Lung microvascular endothelial cell (primary cell): Measurements from ENCODE around the gene SCFD2. TPM values are rescaled to one million over a fixed set of nuclear protein-coding genes. Genes with fewer than 3 reads are reported as not detected.

Experiments
- DNase-seq, 2 donors: peaks; one replicate each; pipeline versions ENCODE4 v3.0.0 to v3.0.0-alpha.2; 2010; ENCODE audit warnings: low read depth in 2 of 2
- total RNA-seq: library from RNA; depleted of rRNA; stranded (reverse); fragments of >200 nt; gene quantifications from 2 replicates; pipeline ENCODE4 v1.2.1, GENCODE V29; 2014

The SCFD2 gene
- total RNA-seq, 1 donor from 2014 or later: 11.3 TPM

DNA sequence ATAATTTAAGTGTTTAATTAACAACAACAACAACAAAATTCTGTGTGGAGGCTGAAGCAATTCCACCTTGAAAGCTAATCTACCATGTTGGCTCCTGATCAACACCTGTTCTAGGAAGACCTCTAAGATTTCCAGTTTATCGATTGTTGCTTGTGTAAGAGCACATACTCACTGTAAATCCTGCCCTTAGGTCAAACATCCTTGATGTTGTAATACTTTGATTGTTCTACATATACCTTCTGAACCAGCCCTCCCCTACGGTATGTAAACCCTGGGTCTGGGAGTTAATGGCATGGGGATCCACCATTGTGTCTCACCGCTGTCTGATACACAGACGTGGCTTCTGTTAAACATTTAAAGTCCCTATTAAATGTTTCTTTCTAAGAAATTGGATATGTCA, 430.5 kb downstream of the SCFD2 start:
- no peak for DNase-seq

DNA sequence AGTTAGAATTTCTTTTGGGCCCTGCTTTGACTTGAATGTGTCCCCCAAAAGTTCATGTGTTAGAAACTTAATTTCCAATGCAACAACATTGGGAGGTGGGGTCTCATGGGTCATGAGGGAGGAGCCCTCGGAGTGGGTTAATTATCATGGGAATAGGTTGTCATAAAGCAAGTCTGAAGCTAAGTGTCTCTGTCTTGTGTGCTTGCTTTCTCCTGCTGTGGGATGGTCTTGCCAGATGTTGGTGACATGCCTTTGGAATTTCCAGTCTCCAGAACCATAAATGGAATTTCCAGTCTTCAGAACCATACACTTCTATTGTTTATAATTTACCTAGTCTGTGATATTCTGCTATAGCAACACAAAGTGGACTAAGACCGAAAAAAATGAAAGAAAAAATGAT, 432.1 kb downstream of the SCFD2 start:
- DNase-seq: no peak

DNA sequence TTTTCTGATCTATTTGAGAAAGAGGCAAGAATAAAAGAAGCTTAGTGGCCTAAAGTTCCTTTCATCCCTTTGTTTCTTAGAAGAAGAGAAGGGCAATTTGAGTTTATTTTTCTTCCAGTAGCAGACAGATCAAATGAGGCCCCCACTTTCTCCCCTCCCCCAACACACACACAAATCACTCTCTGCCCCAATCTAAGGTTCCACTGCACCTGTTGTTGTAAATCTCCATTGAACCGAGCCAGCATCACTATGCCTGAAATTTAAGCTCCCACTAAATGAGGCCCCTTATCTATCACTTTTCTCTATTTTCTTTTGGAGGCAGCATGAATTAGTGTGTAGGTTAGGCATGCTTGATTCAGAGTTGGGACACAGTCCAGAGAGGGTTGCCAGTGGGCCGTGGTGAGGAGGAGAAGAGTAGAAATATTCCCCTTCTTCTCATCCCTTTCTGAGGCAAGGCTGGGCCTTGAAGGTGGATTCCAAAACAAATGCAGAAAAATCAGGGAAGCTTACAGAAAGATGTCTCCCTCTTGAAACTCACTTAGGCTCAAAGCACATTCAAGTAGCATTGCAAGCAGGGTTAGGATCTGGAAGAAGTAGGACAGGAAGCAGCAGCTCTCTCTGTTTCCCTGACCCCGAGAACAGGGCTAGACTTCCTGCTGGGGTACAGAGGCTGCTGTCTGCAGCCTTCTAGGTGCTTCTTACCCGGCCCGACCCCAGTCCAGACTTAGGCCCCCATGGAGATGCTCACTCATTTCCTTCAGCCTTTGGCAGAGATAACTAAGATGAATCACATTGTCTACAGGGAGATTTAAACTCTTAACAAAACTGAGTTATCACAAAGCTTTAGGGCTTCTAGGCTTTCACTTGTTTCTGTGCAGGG, 433.0 kb downstream of the SCFD2 start:
- DNase-seq: peak in 1 of 2 donors; percentile 31

DNA sequence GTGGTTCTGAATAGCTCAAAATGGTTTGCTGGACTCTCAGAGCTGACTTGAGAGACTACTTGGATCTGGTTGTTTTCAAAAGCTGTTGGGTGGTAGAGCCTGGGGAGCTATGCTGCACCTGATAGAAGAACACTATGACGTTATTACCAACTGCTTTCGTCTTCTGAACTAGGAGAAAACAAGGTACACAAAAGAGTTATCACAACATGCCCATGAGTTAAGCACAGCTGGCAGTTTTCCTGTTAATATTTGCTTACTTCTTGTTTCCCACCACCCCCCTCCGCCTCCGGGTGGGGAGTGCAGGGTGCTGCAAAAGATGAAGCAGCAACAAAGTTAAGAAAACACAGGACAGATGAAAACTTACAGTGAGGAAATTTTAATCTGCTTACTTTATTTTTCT, 434.6 kb downstream of the SCFD2 start:
- DNase-seq: no peak

DNA sequence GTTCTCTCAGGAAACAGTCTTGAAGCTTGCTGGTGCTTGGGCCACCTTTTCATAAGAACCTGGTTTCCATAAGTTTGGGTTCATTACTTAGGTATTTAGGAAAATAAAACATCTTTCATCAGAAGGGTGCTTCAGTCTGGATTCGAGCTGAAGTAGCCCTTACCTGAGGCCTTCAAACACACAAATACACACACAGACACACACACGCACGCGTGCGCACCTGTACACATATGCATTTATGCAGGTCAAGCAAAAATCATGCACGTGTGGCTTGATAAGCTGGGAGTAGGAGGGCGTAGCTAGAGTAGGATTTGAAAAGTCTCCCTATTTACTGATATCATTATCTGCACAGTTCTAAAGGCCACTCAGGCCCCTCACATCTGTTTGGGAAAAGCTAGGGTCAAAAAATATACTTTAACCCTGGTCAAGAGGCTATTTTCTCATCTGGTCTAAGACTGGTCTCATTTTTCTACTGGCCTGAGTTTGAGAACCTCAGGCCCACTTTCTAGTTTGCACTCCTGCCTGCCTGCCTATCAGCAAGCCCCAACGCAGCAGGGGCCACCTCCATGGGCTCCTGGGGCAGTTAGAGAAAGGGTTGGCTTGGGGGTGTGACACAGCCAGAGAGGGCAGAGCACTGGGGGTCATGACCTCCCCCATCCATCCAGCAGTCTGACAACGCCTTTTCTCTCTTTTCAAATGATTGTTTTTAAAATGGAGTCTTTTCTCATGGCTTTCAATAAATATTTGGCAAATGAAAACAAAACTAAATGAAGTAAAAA, 439.5 kb downstream of the SCFD2 start:
- no peak for DNase-seq

DNA sequence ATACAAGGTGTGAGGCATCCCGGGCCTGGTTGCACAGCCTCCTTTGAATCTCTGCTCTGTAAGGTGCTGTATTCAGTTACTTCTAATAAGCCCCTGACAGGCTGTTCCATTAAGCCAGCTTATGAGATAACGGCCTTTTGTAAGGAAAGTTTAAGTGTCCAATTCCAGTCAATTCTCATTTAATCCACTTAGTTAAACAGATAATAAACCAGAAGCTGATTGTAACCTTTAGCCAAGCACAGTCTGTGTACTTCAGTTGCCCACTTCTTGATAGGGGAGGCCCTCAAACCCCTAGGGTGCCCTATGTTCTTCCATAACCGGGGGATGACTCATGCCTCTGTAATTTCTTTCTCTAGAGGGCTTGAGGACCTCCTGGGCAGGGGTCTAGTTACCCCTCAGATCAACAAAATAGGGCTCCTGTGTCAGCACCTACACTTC, 440.3 kb downstream of the SCFD2 start:
- no peak for DNase-seq

DNA sequence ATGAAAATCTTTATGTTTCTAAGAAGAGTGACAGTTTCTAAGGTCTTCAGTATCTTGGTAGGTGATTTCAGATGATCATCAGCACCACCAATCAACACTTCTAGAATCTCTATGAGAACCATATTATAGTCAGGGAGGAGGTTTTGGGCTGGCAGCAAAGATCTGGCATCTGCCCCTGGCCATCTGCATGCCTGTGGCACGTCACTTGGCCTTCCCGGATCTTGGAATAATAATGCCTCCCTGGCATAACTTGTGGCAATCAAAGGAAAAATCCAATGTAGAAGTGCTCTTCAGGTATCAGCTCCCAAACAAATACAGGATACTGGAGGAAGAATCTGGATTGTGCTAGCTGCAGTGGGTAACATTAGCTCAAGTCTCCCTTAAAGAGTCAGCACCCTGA, 446.4 kb downstream of the SCFD2 start:
- no peak for DNase-seq

DNA sequence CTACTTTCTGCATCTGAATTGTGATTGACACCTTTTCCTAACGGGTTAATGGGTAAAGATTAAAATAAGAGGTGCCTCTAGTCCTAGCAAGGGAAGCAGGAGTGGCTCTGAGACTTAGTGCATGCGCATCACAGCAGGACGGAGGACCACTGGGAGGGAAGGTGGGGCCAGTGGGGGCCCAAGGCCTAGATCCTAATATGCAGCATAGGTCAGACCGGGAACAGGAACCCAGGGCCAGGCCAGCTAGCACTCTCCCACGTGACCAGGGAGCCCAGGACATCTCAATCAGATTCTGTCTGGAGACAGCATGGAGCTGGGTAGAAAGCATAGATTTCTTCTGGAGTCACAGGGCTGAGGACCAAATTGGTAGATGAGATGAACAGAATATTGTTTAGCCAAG, 448.0 kb downstream of the SCFD2 start:
- no peak for DNase-seq

DNA sequence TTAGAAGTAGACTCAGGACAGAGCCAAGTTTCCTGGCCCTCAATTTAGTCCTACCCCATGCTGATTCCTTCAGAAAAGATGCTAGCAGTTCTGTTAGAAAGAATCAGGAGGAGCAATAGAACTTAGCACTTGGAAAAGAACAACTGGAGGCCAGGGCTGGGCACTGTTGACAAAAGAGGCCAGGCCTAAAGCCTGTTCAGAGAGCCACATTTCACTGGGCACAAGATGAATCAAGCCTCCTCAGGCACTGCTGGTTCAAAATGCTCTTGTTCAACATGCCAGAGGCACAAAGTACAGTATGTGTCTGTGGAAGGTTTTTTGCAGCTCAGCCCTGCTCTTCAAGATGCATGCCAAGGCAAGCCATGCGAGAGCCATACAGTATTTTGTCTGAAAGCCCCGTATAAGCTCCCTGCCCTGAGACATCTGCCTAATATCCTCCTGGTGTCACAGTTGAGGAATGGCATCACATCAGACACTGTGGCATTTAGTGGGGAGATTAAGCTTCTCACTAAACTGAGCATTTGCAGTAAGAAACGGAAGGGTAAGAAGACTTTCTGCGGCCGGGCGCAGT, 450.0 kb downstream of the SCFD2 start:
- no peak for DNase-seq

DNA sequence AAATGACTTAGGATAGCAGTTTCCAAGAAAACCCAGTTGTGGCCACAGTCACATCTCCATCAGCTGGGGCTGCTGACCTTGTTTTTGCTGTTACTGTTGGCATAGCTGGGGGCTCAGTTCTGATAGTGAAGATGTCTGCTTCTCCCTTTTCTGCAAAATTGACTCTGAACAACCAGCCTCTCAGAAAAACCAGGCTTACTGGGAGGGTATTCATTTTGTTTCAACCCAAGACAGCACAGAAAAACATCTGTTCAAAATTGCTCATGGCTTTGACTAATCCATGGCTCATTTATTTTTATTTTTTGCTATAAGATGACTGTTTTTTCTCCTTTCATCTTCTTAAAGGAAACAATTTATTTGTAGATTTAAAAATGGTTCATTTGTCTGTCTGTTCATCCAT, 450.7 kb downstream of the SCFD2 start:
- no peak for DNase-seq

DNA sequence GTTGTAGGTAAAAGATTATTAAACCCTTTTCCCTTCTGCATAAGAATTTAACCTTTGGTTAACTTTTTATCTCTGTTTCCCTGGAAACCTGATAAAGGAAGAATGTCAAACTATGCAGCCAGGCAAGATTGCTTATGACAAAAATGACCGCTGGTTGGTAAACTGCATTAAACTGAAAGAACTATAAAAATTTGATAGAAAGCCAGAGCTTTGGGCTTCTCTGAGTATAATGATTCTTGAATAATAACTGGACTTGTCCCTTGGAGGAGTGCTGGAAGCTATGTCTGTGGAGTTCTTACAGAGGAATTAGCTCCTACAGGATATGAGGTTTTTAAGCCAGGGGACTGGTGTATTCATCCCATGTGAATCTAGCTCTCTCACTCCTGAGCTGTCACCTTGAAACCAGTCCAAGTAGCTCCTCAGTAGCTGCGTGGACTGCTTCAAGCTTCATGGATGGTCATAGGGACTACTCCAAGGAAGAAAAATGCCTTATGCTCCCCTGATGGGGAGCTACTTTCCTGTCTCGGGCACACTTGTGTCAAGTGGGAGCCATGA, 451.7 kb downstream of the SCFD2 start:
- DNase-seq: peak; percentile 25 to 43

DNA sequence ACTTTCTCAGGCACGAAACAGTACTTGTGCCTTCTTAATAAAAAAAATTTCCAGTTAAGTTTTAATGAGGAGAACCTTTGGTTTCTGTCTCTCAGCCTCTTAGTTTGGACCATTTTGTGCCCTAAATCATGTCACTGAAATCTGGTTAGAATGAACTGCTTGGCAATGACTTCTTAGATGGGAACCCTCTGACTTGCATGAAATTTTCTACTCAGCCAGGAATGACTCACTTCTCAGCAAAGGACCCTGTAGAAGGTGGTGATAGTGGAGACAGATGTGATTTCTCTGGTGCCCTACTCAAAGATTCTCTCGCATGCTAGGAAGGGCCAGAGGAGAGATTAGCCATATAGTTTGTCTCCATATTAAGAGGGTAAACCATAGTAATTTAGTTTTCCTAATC, 453.3 kb downstream of the SCFD2 start:
- no peak for DNase-seq

DNA sequence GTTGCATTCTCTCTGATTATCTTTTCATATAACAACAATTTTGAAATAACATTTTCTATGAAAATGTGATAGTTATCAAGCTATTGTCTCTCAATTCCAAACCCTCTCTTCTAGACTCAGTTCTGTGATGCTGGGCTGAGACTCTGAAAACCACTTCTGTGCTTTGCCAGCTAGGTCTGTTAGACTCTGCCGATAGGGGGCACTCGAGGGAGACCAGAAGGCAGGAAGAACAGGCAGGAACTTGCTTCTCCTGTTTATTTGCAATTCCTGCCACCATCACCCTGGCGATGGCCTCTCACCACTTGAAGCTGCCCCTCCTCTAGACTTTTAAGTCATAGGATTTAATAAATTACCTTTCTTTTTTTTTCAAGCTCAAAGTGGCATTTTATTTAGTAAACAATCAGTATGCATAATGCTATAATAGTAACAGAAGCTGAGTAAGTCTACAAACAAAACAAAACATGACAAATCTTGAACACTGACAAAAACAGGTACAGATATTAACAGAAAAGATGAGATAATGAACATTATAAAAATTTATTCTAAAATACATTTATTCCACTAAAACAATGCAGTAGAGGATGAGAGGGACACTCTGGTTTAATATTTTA, 454.1 kb downstream of the SCFD2 start:
- peak; percentile 76 to 86 for DNase-seq

DNA sequence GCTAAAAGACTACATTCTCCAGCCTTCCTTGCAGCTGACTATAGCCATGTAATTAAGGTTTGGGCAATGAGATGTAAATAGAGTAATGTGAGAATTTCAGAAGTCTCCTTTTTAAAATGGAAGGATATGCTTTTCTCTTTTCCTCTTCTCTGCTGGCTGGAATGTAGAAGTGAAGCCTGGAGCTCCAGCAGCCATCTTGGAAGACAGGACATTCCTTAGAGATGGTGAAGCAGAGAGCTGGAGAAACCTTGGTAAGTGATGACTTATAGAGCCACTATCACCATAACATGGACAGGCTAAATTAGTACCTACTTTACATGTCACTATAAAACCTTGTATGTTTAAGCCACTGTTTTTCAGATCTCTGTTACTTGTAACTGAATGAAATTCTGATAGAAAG, 455.7 kb downstream of the SCFD2 start:
- DNase-seq: no peak

DNA sequence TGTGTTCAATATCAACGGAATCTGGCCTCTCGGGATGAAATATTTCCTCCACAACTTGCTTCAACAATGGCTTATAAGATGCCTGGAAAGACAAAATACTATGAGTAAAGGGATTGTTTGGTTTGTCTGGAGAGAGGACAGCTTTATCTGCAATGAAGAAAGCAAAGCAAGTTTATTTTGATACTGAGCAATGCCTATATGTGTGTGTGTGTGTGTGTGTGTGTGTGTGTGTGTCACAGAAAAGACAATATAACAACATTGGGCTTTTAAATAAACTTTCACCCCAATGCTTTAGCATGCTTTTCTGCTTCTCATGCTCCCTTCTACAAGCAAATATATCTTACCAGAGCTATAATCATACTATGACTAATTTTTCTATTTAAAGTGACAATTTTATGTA, 458.4 kb downstream of the SCFD2 start:
- no peak for DNase-seq

DNA sequence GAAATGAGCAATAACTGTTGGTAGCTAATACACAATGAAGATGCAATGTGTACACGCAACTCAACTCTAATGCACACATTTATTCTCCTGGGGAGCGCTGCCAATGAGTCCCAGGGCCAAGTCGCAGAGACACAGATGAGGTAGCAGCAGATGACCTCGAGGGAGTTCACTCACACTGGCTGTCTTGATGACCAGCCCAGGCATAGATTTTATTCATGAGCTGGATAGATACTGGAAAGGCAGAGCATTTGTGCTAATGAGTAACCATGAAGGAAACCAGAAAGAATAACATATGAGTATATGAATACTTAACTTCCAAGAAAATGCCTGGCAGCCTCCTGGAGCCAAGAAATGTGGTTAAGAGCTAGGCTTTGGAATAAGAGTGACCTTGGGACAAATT, 461.4 kb downstream of the SCFD2 start:
- no peak for DNase-seq

DNA sequence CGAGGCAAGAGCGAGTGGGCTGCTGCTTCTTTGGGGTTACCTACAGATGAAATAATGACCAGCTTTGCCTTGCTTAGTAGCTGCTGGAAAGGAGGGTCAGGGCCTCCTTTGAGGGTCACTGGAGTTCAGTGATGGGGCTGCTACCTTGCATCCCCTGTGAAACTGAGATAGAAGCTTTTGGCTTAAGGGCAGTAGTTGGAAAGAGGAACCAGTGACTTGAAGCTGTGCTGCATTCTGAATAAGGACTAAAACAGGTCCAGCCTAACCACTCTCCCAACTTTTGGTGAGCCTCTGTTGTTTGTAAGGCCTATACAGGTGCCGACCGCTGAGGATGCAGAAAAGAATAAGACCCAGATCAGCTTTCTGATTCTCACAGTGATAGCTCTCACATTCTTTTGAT, 462.6 kb downstream of the SCFD2 start:
- DNase-seq: no peak

DNA sequence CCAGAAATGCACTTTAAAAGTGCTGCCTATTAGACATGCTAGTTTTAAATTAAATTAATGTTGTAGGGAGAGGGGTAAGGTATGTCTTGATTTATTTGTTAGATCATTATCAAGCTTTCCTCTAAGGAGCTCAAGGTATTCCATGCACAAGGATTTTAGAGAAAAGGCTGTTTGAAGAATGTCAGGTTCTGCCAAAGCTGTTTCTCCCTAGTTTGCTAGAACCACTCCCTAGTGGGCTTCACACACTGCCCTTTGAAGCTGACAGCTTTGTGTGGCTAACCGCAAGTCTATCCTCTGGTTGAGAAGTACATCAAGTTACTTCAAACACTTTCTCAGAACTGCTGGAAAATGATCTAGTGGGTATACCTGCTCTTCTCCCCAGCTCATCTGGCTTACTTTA, 471.4 kb downstream of the SCFD2 start:
- DNase-seq: no peak

DNA sequence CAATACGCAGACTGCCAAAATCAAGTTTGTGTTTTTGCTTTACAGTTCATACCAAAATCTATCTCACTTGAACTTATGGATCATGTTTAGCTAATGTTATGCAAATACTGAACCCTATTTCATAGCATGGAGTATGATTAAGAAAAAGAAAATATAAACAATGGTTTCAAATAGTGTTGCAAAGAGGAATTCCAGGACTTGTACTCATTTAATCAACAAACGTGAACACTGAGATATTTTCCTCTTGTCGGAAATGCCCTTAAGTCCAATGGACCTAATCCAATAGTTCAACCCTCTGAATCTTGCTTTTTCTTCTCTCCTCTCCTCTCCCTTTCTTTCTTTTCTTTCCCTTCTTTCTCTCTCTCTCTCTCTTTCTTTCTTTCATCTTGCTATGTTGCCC, 473.0 kb downstream of the SCFD2 start:
- no peak for DNase-seq

DNA sequence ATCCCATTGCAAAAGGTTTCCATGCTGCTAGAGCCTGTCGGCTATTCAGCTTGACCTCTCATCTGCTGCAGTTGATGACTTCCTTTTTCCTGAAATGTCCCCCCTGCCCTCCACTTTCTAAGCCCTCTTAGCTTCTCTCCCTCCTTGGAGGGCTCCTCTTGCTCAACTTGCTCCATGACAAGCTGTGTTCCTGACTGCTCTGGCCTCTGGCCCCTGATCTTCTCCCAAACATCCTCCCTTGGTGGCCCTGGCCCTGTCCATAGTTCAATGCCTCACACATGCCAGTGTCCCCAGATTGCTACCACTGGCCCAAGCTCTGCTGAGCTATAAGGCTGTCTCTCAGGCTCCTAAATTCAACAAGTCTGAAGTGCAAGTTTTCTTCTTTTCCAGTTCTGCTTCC, 474.1 kb downstream of the SCFD2 start:
- no peak for DNase-seq

DNA sequence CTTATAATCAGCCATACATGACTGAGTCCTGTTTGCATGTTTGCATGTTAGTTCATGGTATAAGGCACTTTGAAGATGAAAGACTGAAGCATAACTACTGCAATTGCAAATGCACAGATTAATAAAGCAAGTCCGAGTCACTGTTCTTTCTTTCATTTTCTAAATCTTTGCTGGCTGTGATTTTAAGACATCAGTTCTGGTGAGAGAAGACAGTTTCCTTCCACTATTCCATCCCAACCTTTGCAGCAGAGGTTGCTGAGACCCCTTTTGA, 475.4 kb downstream of the SCFD2 start:
- DNase-seq: no peak
